ENCODE measurements around the gene DPYSL4.
"Not testable (repeated sequence)": the region's sequence is repeated elsewhere in the genome, so short reads cannot be mapped to it uniquely, and the experiment has no call there.

Gene DPYSL4

GRCh38 chr10:132209130-132209529, 22.4 kb downstream of the DPYSL4 start:
- ATAC-seq: no peak

DNA sequence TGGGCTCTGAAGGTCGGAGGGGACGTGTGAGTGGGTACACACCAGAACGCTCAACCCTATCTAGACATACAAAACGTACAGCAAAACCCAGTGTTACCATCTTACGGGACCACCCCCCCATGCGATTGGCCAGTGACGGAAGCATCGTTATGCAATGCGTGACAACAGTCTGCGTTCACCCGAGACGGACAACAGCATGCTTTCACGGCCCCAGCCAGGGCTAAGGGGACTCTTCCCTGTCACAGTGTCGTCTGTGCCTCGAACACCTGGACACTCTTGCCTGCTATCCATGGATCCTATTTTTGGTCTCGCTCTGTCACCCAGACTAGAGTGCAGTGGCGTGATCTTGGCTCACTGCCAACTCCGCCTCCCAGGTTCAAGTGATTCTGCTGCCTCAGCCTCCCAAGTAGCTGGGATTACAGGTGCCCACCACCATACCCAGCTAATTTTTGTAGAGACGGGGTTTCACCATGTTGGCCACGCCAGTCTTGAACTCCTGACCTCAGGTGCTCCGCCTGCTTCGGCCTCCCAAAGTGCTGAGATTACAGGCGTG, 23.3 kb downstream of the DPYSL4 start:
- no peak for ATAC-seq

DNA sequence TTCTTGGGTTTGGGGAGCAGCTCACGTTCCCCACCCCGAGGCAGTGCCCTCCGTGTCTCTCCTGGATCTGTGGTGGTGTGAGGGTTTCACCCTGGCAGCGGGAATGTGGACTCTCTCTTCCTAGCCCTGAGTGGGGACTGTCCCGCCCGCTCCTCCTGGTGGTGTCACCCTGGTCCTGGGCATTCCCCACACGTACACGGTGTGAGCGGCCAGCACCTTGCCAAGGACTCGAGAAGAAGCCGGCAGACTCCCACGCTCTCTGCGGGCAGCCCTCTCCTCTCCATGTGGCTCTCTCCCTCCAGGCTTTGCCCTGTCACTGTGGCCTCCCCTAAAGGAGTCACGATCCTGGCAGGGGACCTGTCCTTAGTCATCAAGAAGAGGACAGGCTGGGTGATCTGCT, 24.0 kb downstream of the DPYSL4 start:
- ATAC-seq: no peak

DNA sequence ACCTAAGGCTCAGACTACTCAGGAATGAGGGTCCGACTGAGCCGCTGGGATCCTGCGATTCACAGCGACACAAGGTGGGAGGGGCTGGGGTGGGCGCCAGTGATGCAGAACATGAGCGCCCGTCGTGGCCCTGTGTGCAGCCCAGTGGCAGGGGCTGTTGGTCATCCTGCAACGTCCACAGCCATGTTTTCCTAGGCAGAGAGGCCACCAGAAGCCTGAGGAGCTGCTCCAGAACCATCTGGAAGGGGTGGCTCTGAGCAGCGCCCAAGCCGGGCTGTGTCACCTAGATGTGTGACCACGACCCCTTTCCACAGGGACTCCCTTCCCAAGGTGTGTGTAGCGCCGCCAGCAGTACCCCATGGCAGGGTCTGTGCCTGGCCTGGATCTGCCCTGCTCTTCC, 24.5 kb downstream of the DPYSL4 start:
- no peak for ATAC-seq

GRCh38 chr10:132212816-132213215, 26.1 kb downstream of the DPYSL4 start:
- no peak for ATAC-seq

- no peak for ATAC-seq
Observed at GRCh38 chr10:132213917-132214316, 27.2 kb downstream of the DPYSL4 start.

GRCh38 chr10:132216441-132216840, 29.7 kb downstream of the DPYSL4 start:
- not testable (repeated sequence) for ATAC-seq

GRCh38 chr10:132219486-132219885, 32.7 kb downstream of the DPYSL4 start:
- no peak for ATAC-seq

- no peak for ATAC-seq
Observed at GRCh38 chr10:132220061-132220460, 33.3 kb downstream of the DPYSL4 start.

DNA sequence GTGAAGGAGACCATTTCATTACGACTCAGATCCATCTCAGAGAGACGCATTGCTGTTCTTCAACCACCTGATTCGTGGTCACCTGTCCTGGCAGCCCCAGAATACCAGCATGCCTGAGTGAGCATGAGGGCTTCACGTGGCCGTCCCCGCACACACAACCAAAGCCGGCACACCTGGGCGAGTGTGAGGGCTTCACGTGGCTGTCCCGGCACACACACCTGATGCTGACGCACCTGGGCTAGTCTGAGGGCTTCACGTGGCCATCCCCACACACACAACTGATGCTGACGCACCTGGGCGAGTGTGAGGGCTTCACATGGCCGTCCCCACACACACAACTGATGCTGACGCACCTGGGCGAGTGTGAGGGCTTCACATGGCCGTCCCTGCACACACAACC, 34.2 kb downstream of the DPYSL4 start:
- ATAC-seq: not testable (repeated sequence)

GRCh38 chr10:132222726-132223125, 36.0 kb downstream of the DPYSL4 start:
- no peak for ATAC-seq

GRCh38 chr10:132223156-132223590, 36.4 kb downstream of the DPYSL4 start:
- ATAC-seq: peak; percentile 83 to 87

GRCh38 chr10:132223611-132224342, 37.0 kb downstream of the DPYSL4 start:
- no peak for ATAC-seq

GRCh38 chr10:132224343-132225072, 37.8 kb downstream of the DPYSL4 start:
- no peak for ATAC-seq

GRCh38 chr10:132225073-132225848, 38.5 kb downstream of the DPYSL4 start:
- no peak for ATAC-seq

- ATAC-seq: no peak
Observed at GRCh38 chr10:132225849-132226205, 39.1 kb downstream of the DPYSL4 start.

DNA sequence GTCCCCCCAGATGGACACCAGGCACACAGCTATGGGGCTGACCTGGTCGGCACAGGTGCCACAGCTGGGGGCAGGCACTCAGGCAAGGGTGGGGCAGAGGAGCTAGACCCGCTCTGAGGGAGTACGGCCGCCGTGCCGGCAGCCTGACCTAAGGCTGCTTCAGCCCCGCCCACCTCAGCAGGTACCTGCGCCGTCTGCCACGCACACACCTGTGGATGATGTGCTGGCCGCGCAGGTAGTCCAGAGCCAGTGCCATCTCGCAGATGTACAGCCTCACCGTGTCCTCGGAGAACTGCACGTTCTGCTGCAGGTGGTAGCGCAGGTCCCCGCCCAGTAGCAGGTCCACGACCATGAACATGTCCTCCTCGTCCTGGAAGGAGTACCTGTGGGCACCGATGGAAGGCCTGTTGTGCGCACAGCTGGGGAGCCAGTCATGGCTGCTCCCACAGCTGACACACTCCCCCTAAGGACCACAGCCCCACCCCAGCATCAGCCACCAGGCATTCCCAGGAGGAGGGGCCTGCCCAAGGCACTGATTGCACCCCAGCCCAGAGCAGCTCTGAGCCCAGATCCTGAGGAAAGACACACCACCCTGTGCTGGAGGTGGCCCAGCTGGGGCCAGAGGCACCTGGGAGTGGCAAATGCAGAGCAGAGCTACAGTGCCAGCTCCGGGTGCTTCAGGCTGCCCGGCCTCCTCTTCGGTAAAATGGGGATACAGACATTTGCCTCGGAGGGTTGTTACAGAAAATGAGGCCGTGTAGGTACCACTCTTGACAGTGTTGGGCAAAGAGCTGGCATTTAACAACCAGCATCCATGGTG, 40.0 kb downstream of the DPYSL4 start:
- ATAC-seq: no peak

DNA sequence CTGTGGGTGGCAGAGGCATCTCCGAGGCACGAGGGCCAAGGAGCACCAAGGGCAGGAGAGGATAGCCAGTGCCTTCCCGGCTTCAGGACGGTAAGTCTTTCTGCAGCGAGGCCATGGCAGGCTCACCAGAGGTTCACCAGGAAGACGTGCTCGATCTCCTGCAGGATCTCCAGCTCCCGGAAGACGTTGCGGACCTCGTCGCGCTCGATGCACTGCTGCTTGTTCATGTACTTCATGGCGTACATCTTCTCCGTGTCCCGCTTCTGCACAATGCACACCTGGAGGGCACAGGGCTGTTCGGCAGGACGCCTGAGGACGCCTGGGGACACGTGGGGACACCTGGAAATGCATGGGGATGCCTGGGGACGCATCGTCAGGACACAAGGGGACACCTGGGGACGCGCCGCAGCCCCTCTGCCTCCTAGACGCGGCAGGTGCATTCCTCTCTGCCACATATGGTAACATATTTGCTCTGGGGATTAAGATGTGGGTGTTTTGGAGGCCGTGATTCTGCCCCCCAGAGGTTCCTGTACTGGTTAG, 41.2 kb downstream of the DPYSL4 start:
- no peak for ATAC-seq

DNA sequence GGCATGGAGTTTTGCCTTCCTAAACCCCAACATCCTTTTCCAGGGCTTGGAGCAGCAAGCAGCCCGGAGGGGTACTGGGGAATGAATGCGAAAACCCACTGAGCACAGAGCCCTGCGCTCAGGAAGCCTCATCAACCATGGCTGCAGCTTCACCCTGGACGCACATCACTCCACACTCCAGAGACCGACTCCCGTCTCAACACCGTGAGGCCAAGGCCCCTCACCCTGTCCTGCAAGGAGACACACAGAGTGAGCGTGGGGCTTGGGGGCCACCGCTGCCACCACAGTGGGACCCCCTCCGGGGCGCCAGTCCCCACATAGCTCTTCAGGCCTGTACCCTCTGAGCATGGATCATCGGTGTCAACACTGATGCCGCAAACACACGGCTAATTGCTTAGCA, 41.9 kb downstream of the DPYSL4 start:
- no peak for ATAC-seq

DNA sequence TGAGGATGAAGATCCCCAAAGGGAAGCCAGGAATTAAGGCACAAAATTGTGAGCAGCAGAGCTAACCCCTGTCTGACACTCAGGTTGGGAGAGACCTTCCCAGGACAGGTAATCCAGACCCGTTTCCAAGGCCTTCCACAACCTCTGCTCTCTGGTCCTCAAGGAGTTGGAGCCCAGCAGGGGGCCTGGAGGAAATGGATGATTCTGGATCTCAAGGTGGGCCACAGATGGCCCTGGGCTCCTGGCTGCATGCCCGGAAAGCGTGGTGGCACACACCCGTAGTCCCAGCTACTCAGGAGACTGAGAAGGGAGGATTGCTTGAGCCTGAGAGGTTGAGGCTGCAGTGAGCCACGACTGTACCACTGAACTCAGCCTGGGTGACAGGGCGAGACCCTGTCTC, 42.3 kb downstream of the DPYSL4 start:
- ATAC-seq: no peak

DNA sequence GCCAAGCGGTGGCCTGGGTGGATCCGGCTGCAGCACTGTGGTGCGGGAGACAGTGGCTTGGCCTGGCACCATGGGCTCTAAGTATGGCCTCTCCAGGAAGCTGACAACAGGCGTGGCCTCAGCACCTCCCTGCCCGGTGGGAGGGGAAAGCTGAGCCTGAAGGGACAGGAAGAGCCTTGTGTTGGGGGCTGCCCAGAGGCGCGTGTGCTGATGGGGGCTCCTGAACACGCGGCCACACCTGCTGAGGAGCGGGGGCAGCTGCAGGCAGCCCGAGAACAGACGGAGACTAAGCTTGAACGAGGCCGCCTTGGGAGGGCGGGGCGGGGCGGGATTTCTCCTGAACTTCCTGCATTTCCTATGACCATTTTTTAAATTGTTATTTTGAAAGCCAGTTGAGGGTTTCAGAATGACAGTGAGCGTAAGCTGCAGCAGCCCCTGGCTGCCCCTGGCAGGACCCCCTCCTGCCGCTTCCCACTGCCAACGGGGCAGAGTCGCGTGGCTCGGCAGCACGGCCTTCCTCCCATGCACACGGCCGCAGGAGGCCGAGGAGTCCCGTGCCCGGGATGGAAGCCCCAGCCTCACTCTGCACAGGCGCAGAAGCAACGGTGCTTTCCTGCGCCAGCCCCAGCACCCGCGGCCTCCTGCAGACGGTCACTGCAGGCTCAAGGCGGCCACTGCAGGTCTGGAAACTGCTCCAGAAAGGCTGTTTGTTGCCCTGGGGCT, 43.2 kb downstream of the DPYSL4 start:
- peak; percentile 58 to 65 for ATAC-seq
